ENCODE results near the gene UNKL.
A peak's percentile ranks its signal among the peaks of the same experiment; 100 is the strongest.

Gene UNKL

DNA sequence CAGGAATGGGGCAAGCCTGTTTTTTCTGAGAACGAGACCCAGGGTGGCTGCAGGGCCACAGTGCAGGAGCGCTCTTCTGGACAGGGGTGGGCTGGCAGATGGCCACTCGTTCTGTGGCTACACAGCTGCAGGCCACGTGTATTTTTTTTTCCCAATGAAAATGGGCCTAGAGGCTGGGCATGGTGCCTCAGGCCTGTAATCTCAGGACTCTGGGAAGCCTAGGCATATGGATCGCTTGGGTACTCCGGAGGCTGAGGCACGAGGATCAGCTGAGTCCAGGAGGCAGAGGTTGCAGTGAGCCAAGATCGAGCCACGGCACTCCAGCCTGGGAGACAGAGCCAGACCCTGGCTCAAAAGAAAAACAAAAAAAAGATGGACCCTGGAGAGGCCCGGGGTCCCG is 6.8 kb downstream of the UNKL start:
- Histone ChIP-seq H3F3A (ENCODE audit: insufficient read depth, low read length) (no peaks in the 10 kb centered on the region), H3K4me2 (ENCODE audit: low read length) (peak overlapping the region; percentile 85), H3K4me3 (ENCODE audit: low read depth, low read length, poor library complexity, severe bottlenecking) (peak overlapping the region; percentile 64), H3K4me1 (ENCODE audit: insufficient read depth, low read length, severe bottlenecking) (peaks cover 9% of the 10 kb centered on the region), H3K27ac (ENCODE audit: low read depth, low read length, poor library complexity, severe bottlenecking) (no peak overlapping the region), H3K9me2 (ENCODE audit: low read depth, low read length) (no peaks in the 10 kb centered on the region), H4K20me1 (ENCODE audit: insufficient read depth, low read length) (no peaks in the 10 kb centered on the region), H2AFZ (ENCODE audit: low read length) (no peak overlapping the region), H3K79me2 (ENCODE audit: insufficient read depth, low read length) (no peaks in the 10 kb centered on the region), H3K36me3 (ENCODE audit: insufficient read depth, low read length) (peaks cover 16% of the 10 kb centered on the region), H3K9me3 (ENCODE audit: low read length) (no peaks in the 10 kb centered on the region), H3K9ac (ENCODE audit: low read length) (no peak overlapping the region), H3K27me3 (ENCODE audit: insufficient read depth, low read length) (no peaks in the 10 kb centered on the region)
- no peak for TF ChIP-seq CTCF (IDR thresholded peaks at IDR 0.05; ENCODE audit: low read length)
- TF ChIP-seq EZH2 (IDR thresholded peaks at IDR 0.05; ENCODE audit: borderline replicate concordance, low read length), result no peak

GRCh38 chr16:1403733-1404132 is 10.8 kb downstream of the UNKL start:
- no peak overlapping the region for H3K4me3 ChIP-seq (ENCODE audit: low read depth, low read length, poor library complexity, severe bottlenecking)
- no peaks in the 10 kb centered on the region for H3K9me3 ChIP-seq (ENCODE audit: low read length)
- no peaks in the 10 kb centered on the region for H4K20me1 ChIP-seq (ENCODE audit: insufficient read depth, low read length)
- peaks cover 8% of the 10 kb centered on the region for H3K4me1 ChIP-seq (ENCODE audit: insufficient read depth, low read length, severe bottlenecking)
- H3K27ac ChIP-seq (ENCODE audit: low read depth, low read length, poor library complexity, severe bottlenecking), result no peak overlapping the region
- H2AFZ ChIP-seq (ENCODE audit: low read length), result no peak overlapping the region
- H3F3A ChIP-seq (ENCODE audit: insufficient read depth, low read length), result no peaks in the 10 kb centered on the region
- H3K9ac ChIP-seq (ENCODE audit: low read length), result no peak overlapping the region
- H3K27me3 ChIP-seq (ENCODE audit: insufficient read depth, low read length), result no peaks in the 10 kb centered on the region
- peaks cover 29% of the 10 kb centered on the region for H3K36me3 ChIP-seq (ENCODE audit: insufficient read depth, low read length)
- no peaks in the 10 kb centered on the region for H3K79me2 ChIP-seq (ENCODE audit: insufficient read depth, low read length)
- no peak overlapping the region for H3K4me2 ChIP-seq (ENCODE audit: low read length)
- TF ChIP-seq EZH2 (IDR thresholded peaks at IDR 0.05; ENCODE audit: borderline replicate concordance, low read length) (no peak), CTCF (IDR thresholded peaks at IDR 0.05; ENCODE audit: low read length) (no peak)
- H3K9me2 ChIP-seq (ENCODE audit: low read depth, low read length), result no peaks in the 10 kb centered on the region

GRCh38 chr16:1403036-1403435 is 11.5 kb downstream of the UNKL start:
- H3K36me3 ChIP-seq (ENCODE audit: insufficient read depth, low read length), result peaks cover 34% of the 10 kb centered on the region
- no peak overlapping the region for H3K27ac ChIP-seq (ENCODE audit: low read depth, low read length, poor library complexity, severe bottlenecking)
- no peaks in the 10 kb centered on the region for H3K27me3 ChIP-seq (ENCODE audit: insufficient read depth, low read length)
- no peaks in the 10 kb centered on the region for H3K9me2 ChIP-seq (ENCODE audit: low read depth, low read length)
- peaks cover 4% of the 10 kb centered on the region for H3K4me1 ChIP-seq (ENCODE audit: insufficient read depth, low read length, severe bottlenecking)
- H3F3A ChIP-seq (ENCODE audit: insufficient read depth, low read length), result no peaks in the 10 kb centered on the region
- H3K9me3 ChIP-seq (ENCODE audit: low read length), result no peaks in the 10 kb centered on the region
- no peaks in the 10 kb centered on the region for H3K79me2 ChIP-seq (ENCODE audit: insufficient read depth, low read length)
- H2AFZ ChIP-seq (ENCODE audit: low read length), result no peak overlapping the region
- H3K9ac ChIP-seq (ENCODE audit: low read length), result no peak overlapping the region
- no peak overlapping the region for H3K4me3 ChIP-seq (ENCODE audit: low read depth, low read length, poor library complexity, severe bottlenecking)
- H3K4me2 ChIP-seq (ENCODE audit: low read length), result no peak overlapping the region
- H4K20me1 ChIP-seq (ENCODE audit: insufficient read depth, low read length), result no peaks in the 10 kb centered on the region
- TF ChIP-seq CTCF (IDR thresholded peaks at IDR 0.05; ENCODE audit: low read length) (no peak), EZH2 (IDR thresholded peaks at IDR 0.05; ENCODE audit: borderline replicate concordance, low read length) (no peak)

Measured in OCI-LY1 (cell line).